GM21526 (cell line): ENCODE measurements around the gene SPATA13.

Experiments
- ATAC-seq: cut with Tn5 transposase; IDR thresholded peaks from one replicate; pipeline ENCODE4 v1.9.1; 2021; ENCODE audit warnings: moderate library complexity; ENCODE audit not compliant: unreplicated experiment, low FRiP score

The SPATA13 gene

GRCh38 chr13:24272452-24273161 is 112.1 kb downstream of the SPATA13 start:
- no peak for ATAC-seq

- no peak for ATAC-seq
Observed at GRCh38 chr13:24273926-24274325, 113.4 kb downstream of the SPATA13 start.

DNA sequence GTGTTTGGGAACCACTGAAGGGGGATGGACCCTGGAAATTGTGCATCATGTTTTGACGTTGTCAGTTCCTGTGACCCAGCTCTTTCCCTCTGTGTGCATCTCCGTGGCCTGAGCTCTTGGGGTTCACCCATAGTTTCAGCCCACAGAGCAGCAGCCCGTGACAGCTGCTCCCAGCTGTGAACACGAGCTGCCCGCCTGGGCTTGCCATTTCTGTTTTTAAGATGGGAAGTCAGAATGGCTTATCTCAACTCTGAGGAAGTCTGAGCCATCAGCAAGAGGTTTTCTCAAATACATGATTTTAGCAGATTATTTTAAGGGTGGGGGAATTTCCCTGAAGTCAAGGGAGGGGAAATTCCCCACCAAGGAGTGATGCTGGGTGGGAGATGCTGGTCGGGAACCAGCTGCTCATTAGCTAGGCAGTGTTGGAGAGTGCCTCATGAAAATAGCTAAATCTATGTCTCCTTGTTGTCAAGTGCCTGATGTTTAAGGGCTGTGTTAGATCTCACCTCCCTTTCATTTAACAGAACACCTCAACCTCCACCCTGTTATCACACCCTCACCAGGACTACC is 114.0 kb downstream of the SPATA13 start:
- ATAC-seq: peak; percentile 54

GRCh38 chr13:24275041-24275440 is 114.5 kb downstream of the SPATA13 start:
- no peak for ATAC-seq

DNA sequence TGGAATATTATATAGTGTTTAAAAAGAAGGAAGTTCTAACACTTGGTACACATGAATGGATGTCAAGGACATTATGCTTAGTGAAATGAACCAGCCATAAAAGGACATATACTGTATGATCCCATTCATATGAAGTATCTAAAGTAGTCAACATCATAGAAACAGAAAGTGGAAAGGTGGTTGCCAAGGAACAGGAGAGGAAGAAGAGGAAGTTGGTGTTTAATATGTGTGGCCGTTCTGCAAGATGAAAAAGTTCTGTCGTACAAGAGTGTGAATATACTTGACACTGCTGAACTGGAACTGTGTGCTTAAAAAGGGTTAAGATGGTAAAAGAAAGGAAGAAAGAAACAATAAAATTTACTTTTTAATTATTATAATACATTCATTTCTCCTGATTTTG is 115.8 kb downstream of the SPATA13 start:
- no peak for ATAC-seq

DNA sequence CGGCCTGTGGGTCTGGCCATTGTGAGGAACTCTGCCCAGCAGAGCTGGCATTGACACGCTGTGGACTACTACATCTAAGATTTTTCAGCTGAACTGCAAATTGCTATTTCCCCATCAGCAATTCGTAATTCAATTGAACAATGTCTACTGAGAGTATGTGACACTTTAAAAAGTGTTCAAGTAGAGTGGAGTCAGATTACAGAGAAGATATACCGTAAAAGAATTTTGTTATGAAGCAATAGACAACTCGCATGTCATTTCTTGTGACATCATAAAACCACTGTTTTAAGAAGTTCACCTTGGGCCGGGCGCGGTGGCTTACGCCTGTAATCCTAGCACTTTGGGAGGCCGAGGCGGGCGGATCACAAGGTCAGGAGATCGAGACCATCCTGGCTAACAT is 116.3 kb downstream of the SPATA13 start:
- no peak for ATAC-seq

GRCh38 chr13:24277761-24278160 is 117.2 kb downstream of the SPATA13 start:
- ATAC-seq: no peak

GRCh38 chr13:24279327-24280110 is 119.0 kb downstream of the SPATA13 start:
- no peak for ATAC-seq

DNA sequence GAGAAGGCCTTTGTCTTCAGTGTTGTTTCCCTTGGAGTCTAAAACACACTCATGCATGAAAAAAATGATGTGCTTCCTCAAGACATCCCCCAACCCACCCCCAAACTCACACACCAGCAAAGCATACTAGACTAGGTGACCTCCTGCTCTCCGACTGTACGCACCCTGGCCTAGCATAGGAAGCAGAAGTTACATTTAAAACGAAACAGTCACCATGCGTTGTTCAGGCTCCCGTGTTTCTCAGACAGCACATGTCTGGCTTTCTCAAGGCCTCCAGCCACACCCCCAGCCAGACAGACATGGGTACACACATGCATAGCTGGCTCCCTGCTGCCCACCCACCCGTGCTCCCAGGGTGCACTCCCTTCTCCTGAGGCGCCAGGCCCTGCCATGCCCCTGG is 120.2 kb downstream of the SPATA13 start:
- peak; percentile 48 for ATAC-seq

DNA sequence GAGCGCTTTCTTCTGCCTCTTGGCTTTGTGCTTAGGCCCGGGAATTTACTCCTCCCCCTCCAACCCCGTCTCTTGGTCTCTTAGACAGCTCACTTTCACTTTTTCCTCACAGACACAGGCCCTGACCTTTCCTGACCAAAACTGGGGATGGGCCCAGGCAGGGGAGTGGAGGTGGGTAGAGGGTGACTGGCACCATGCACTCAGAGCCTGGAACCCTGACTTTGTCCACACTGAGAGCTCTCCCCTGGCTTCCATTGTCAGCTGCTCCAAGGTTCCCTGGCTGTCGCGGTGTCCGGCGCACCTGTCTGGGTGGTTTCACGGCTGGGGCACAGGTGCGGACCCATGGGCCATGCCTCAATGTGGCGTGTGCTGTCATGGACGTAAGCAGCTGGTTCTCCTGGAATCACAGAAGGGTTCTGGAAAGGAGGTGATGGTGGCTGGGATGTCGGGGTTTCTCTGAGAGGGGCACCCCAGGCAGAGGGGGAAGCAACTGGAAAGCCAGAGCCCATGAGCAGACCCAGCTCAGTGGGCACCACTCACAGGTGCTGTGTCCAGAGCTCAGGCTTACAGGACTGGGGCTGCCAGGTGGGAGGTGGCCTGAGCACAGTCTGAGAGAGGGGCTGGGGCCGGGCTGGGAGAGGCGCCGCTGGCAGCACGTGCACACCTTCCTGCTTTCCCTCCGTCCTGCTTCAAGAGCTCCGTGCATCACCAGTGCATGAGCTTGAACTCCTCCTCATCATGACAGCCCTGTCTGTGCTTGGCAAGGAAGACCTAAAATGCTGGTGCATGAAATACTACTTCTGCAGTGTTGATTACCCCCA is 120.9 kb downstream of the SPATA13 start:
- no peak for ATAC-seq

DNA sequence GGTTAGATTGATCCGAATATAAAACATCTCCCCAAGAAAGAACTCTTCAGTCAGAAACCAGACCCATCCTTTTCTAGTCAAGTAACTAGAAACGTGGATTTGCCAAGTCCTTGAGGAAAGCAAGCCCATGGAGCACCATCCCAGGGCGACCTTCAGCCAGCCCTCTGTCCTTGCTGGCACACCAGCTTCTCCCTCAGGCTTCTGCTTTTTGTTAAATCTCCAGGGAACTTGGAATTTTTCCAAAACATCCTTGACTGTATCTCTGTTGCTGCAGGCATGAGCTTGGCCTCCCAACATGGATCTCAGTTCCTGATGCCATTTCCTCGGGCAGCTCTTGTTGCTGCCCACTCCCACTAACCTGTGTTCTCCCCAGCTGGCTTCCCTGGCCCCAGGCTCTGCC is 121.7 kb downstream of the SPATA13 start:
- ATAC-seq: no peak

- no peak for ATAC-seq
Observed at GRCh38 chr13:24284889-24285565, 124.5 kb downstream of the SPATA13 start.

DNA sequence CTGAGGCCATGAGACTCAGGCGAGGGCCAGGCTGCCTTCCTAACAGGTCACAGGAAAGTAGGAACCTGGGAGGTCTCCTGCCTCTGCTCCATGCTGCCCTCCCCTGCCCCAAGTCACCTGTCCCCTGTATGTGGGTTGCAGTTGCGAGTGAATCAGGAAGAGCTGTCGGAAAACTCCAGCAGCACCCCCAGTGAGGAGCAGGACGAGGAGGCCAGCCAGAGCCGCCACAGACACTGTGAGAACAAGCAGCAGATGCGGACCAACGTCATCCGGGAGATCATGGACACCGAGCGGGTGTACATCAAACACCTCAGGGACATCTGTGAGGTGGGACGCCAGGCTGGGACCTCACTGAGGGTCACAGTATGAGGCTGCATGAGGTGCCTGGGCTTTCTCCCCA is 126.1 kb downstream of the SPATA13 start:
- ATAC-seq: no peak

- no peak for ATAC-seq
Observed at GRCh38 chr13:24287748-24288287, 127.3 kb downstream of the SPATA13 start.

- no peak for ATAC-seq
Observed at GRCh38 chr13:24288870-24289269, 128.3 kb downstream of the SPATA13 start.

- ATAC-seq: no peak
Observed at GRCh38 chr13:24290280-24290932, 129.9 kb downstream of the SPATA13 start.

DNA sequence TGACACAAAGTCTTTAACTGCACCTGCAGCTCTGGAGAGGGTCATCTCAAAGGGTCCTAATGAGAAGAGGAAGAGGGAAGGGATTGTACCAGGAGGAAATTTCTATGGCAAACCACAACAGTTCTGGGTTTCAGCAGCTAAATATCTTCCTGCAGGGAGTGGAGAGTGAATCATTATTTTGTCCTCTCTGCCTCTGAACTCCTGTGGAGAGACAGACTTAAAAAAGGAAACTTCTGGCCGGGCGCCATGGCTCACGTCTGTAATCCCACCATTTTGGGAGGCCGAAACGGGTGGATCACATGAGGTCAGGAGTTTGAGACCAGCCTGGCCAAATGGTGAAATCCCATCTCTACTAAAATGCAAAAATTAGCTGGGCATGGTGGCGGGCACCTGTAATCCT is 132.0 kb downstream of the SPATA13 start:
- no peak for ATAC-seq

DNA sequence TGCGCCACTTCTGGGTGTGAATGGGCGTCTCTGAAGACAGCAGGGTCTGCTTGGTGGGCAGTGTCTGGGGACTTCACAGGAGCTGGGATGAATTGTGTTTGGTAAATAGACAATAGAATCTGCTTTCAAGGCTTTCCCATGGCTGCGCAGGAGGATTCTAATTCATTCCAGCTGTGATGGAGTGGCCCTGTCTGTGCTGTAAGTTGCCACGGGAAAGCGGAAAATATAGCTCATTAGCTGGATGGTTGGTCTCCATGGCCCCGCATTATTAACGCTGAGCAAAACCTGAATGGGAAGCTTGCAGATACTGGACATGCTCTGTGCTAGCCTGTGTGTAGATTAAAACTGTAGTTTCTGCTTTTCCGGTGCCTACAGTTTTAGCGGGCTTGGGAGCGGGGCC is 133.2 kb downstream of the SPATA13 start:
- no peak for ATAC-seq

DNA sequence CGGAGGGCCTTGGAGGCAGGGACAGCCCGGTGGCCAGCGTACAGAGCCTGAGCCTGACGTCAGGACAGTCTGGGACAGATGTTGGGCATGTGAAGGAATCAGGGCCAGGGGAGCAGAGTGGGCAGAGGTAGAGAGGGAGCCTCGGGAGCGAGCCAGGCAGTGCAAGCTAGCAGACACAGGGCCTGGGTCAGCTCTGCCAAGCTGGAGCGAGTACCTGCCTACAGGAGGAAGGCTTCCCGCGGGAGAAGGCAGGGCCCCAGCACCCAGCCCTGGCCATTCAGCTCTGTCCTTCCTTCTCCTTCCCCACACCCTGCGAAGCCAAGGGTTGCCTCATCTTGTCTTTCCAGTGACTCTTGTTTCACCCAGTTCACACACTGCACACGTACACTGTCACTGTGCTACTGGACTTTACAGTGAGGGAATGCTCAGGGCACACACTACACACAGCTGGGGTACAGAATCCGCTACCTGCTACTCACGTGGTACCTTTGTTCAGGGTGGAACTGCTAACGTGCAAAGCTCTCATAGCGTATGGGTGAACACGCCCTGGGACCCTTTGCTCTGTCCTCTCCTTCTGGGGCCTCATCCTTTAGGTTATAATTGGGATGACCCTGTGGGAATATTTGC is 139.1 kb downstream of the SPATA13 start:
- ATAC-seq: no peak
